OCI-LY3 (cell line): ENCODE data around the gene ARHGAP21.

Experiments used
- H2AFZ ChIP-seq: fragments of 200-600, 300-600 bp; shearing (Covaris generic); 2 replicates; pipeline ENCODE4 v1.6.0; 2014; ENCODE audit warnings: antibody characterized with exemption, low read depth, low read length
- H3K27ac ChIP-seq: fragments of 200-600, 300-600 bp; sonication (generic); 2 replicates; pipeline ENCODE4 v1.5.1; 2014; ENCODE audit warnings: mild to moderate bottlenecking, low read length, moderate library complexity, mixed read lengths
- H3K27me3 ChIP-seq: fragments of 200-600, 300-600 bp; sonication (generic); 2 replicates; pipeline ENCODE4 v1.6.1; 2014; ENCODE audit warnings: low read depth, low read length, mixed read lengths
- H3K36me3 ChIP-seq: fragments of 200-600, 300-600 bp; sonication (generic); replicated peaks from 2 replicates; pipeline ENCODE3; 2014; ENCODE audit warnings: low read depth, low read length, mixed read lengths
- H3K4me1 ChIP-seq: fragments of 300-600, 200-600 bp; sonication (generic); 2 replicates; pipeline ENCODE4 v1.6.1; 2014; ENCODE audit warnings: low read length, mixed read lengths
- H3K4me2 ChIP-seq: fragments of 200-600, 300-600 bp; sonication (generic); 2 replicates; pipeline ENCODE4 v1.6.1; 2014; ENCODE audit warnings: low read length, mixed read lengths
- H3K4me3 ChIP-seq: fragments of 300-600, 200-600 bp; sonication (generic); 2 replicates; pipeline ENCODE4 v1.5.1; 2014; ENCODE audit warnings: antibody characterized with exemption, mild to moderate bottlenecking, low read length, moderate library complexity
- H3K79me2 ChIP-seq: fragments of 300-600, 200-600 bp; shearing (Covaris generic); 2 replicates; pipeline ENCODE4 v1.6.1; 2014; ENCODE audit warnings: mild to moderate bottlenecking, low read length, mixed read lengths
- H3K9ac ChIP-seq: fragments of 300-600, 200-600 bp; shearing (Covaris generic); 2 replicates; pipeline ENCODE4 v1.6.0; 2014; ENCODE audit warnings: mild to moderate bottlenecking, low read length, moderate library complexity
- H3K9me3 ChIP-seq: fragments of 200-600, 300-600 bp; shearing (Covaris generic); 2 replicates; pipeline ENCODE4 v1.6.1; 2014; ENCODE audit warnings: low read length, mixed read lengths; ENCODE audit not compliant: insufficient read depth
- H4K20me1 ChIP-seq: fragments of 200-600, 300-600 bp; sonication (generic); 2 replicates; pipeline ENCODE4 v1.6.1; 2016; ENCODE audit warnings: low read length, mixed read lengths; ENCODE audit not compliant: insufficient read depth
- CTCF ChIP-seq: fragments of 200-600, 300-600 bp; sonication (generic); IDR thresholded peaks from 2 replicates; pipeline ENCODE4 v1.5.1; 2014; ENCODE audit warnings: antibody characterized with exemption, low read length, low read depth
- EZH2phosphoT487 ChIP-seq: fragments of 200-600 bp; shearing (Covaris generic); IDR thresholded peaks from 2 replicates; pipeline ENCODE4 v1.6.1; 2018; ENCODE audit warnings: antibody characterized with exemption, mixed run types, low read depth

The ARHGAP21 gene

GRCh38 chr10:24561453-24561852 is 162.2 kb downstream of the ARHGAP21 start:
- no peak overlapping the region for H3K4me2 ChIP-seq
- H2AFZ ChIP-seq = no peak overlapping the region; the same call in 1 of the 2 replicates
- TF ChIP-seq EZH2phosphoT487 = no peak
- TF ChIP-seq CTCF = no peak

GRCh38 chr10:24556750-24557742 is 166.6 kb downstream of the ARHGAP21 start:
- H3K4me3 ChIP-seq = no peak overlapping the region
- no peak overlapping the region for H3K27ac ChIP-seq
- H3K9me3 ChIP-seq = no peaks in the 10 kb centered on the region
- H3K4me2 ChIP-seq = no peak overlapping the region
- no peaks in the 10 kb centered on the region for H3K27me3 ChIP-seq
- no peaks in the 10 kb centered on the region for H3K79me2 ChIP-seq
- no peak overlapping the region for H2AFZ ChIP-seq
- H3K4me1 ChIP-seq = no peaks in the 10 kb centered on the region
- no peaks in the 10 kb centered on the region for H3K36me3 ChIP-seq
- H4K20me1 ChIP-seq = no peaks in the 10 kb centered on the region
- TF ChIP-seq CTCF = peak; percentile 60
- TF ChIP-seq EZH2phosphoT487 = no peak
- H3K9ac ChIP-seq = no peak overlapping the region

More at GRCh38 chr10:24561453-24561852, 162.2 kb downstream of the ARHGAP21 start:
- Histone ChIP-seq H3K4me3 (no peak overlapping the region), H3K4me1 (no peaks in the 10 kb centered on the region), H3K27ac (no peak overlapping the region), H3K36me3 (no peaks in the 10 kb centered on the region), H4K20me1 (no peaks in the 10 kb centered on the region), H3K27me3 (no peaks in the 10 kb centered on the region), H3K9me3 (no peaks in the 10 kb centered on the region), H3K9ac (no peak overlapping the region), H3K79me2 (no peaks in the 10 kb centered on the region)

GRCh38 chr10:24556126-24556749 is 167.4 kb downstream of the ARHGAP21 start:
- Histone ChIP-seq H3K4me3 (no peak overlapping the region), H3K4me2 (no peak overlapping the region), H3K27ac (no peak overlapping the region), H3K36me3 (no peaks in the 10 kb centered on the region), H3K79me2 (no peaks in the 10 kb centered on the region), H3K9ac (no peak overlapping the region), H4K20me1 (no peaks in the 10 kb centered on the region), H3K9me3 (no peaks in the 10 kb centered on the region), H2AFZ (no peak overlapping the region), H3K27me3 (no peaks in the 10 kb centered on the region), H3K4me1 (no peaks in the 10 kb centered on the region)
- TF ChIP-seq CTCF = no peak
- no peak for TF ChIP-seq EZH2phosphoT487

- Histone ChIP-seq H3K4me1 (no peaks in the 10 kb centered on the region), H3K79me2 (no peaks in the 10 kb centered on the region), H3K27ac (no peak overlapping the region), H3K4me2 (no peak overlapping the region), H2AFZ (no peak overlapping the region), H3K36me3 (no peaks in the 10 kb centered on the region), H3K9ac (no peak overlapping the region), H3K9me3 (no peaks in the 10 kb centered on the region), H3K27me3 (no peaks in the 10 kb centered on the region), H3K4me3 (no peak overlapping the region), H4K20me1 (no peaks in the 10 kb centered on the region)
- TF ChIP-seq CTCF = no peak
- no peak for TF ChIP-seq EZH2phosphoT487
These were observed 169.7 kb downstream of the ARHGAP21 start for GRCh38 chr10:24554036-24554435.
